ENCODE results near the gene TRIP11.
"Not testable (repeated sequence)": the region's sequence is repeated elsewhere in the genome, so short reads cannot be mapped to it uniquely, and the experiment has no call there.

TRIP11 gene

GRCh38 chr14:92039719-92040430 is at the start of gene TRIP11:
Gene TRIP11 (minus strand): TSS chr14:92040059. CDS start chr14:92039685, 374 bp downstream.
- DNase-seq = peak; percentile 95

- DNase-seq = no peak
These were observed 48.6 kb upstream of the TRIP11 start for GRCh38 chr14:92088494-92088893.

GRCh38 chr14:92074555-92074954 is 34.7 kb upstream of the TRIP11 start:
- no peak for DNase-seq

GRCh38 chr14:92058006-92058917 is 18.4 kb upstream of the TRIP11 start:
- DNase-seq = no peak

GRCh38 chr14:92049781-92050180 is 9.9 kb upstream of the TRIP11 start:
- no peak for DNase-seq

- DNase-seq = not testable (repeated sequence)
These were observed 9.4 kb upstream of the TRIP11 start for GRCh38 chr14:92049221-92049620.

GRCh38 chr14:92045904-92046303 is 6.0 kb upstream of the TRIP11 start:
- DNase-seq = not testable (repeated sequence)

- not testable (repeated sequence) for DNase-seq
These were observed 1.9 kb upstream of the TRIP11 start for GRCh38 chr14:92041766-92042165.

GRCh38 chr14:92041203-92041602 is 1.3 kb upstream of the TRIP11 start:
- DNase-seq = no peak

GRCh38 chr14:92040431-92041051 is 682 bp upstream of the TRIP11 start:
- peak; percentile 22 for DNase-seq

GRCh38 chr14:92039063-92039718 is 668 bp downstream of the TRIP11 start:
- DNase-seq = peak; percentile 32

- no peak for DNase-seq
These were observed 1.9 kb downstream of the TRIP11 start for GRCh38 chr14:92037989-92038388.

GRCh38 chr14:92035890-92036289 is 4.0 kb downstream of the TRIP11 start:
- DNase-seq = no peak

GRCh38 chr14:92033906-92034687 is 5.8 kb downstream of the TRIP11 start:
- no peak for DNase-seq

GRCh38 chr14:92033433-92033832 is 6.4 kb downstream of the TRIP11 start:
- no peak for DNase-seq

GRCh38 chr14:92026548-92027190 is 13.2 kb downstream of the TRIP11 start:
- DNase-seq = no peak

- no peak for DNase-seq
These were observed 17.8 kb downstream of the TRIP11 start for GRCh38 chr14:92022036-92022435.

- no peak for DNase-seq
These were observed 18.3 kb downstream of the TRIP11 start for GRCh38 chr14:92021523-92021922.

GRCh38 chr14:92014040-92014439 is 25.8 kb downstream of the TRIP11 start:
- DNase-seq = no peak

- DNase-seq = no peak
These were observed 27.6 kb downstream of the TRIP11 start for GRCh38 chr14:92012121-92012748.

GRCh38 chr14:92010644-92011043 is 29.2 kb downstream of the TRIP11 start:
- no peak for DNase-seq

Measured in CD4-positive, alpha-beta T cell treated with Interleukin-21 for 1 hour (primary cell).